ENCODE measurements around the gene XBP1. TPM values are rescaled to one million over a fixed set of nuclear protein-coding genes. Genes with fewer than 3 reads are reported as not detected.

Gene XBP1
- total and polyA plus RNA-seq, 2 of the 13 experiments (the other 11 are each of a cell fraction or from before 2014, with no cell fraction given): 416 to 427 TPM

- TF ChIP-seq ZBTB37 (CRISPR knock-in tag; IDR thresholded peaks at IDR 0.05): no peak
- TF ChIP-seq NR1H2 (CRISPR knock-in tag; IDR thresholded peaks at IDR 0.05; ENCODE audit: borderline replicate concordance, low read depth): no peak
- TF ChIP-seq PAF1 (CRISPR knock-in tag; IDR thresholded peaks at IDR 0.05): no peak
- no peak for TF ChIP-seq ZKSCAN5 (CRISPR knock-in tag; IDR thresholded peaks at IDR 0.05)
- no peak; the same call in 1 of the 2 replicates for TF ChIP-seq TMF1 (CRISPR knock-in tag; IDR thresholded peaks at IDR 0.05; ENCODE audit: low read depth)
- peak; percentile 77 for TF ChIP-seq SALL1 (CRISPR knock-in tag; IDR thresholded peaks at IDR 0.05)
- TF ChIP-seq ZNF343 (CRISPR knock-in tag; IDR thresholded peaks at IDR 0.05): no peak
- no peak for TF ChIP-seq ZNF430 (CRISPR knock-in tag; IDR thresholded peaks at IDR 0.05)
- TF ChIP-seq MIER3 (CRISPR knock-in tag; IDR thresholded peaks at IDR 0.05; ENCODE audit: borderline replicate concordance): peak; percentile 54
- no peak for TF ChIP-seq ZNF639 (CRISPR knock-in tag; conservative IDR thresholded peaks at IDR 0.05)
- TF ChIP-seq ZBTB8A (CRISPR knock-in tag; IDR thresholded peaks at IDR 0.05; ENCODE audit: borderline replicate concordance, low read depth): no peak
- TF ChIP-seq ZNF670 (CRISPR knock-in tag; IDR thresholded peaks at IDR 0.05; ENCODE audit: borderline replicate concordance): 0 out of 2 replicates have a peak, but pooled peaks have one; percentile 31
- no peak for TF ChIP-seq ZNF451 (CRISPR knock-in tag; IDR thresholded peaks at IDR 0.05)
- peak; percentile 28; the same call in 1 of the 2 replicates for TF ChIP-seq ZNF317 (CRISPR knock-in tag; IDR thresholded peaks at IDR 0.05)
- TF ChIP-seq FIP1L1 (IDR thresholded peaks at IDR 0.05; ENCODE audit: borderline replicate concordance, insufficient read depth, low read depth, low read length): no peak
- peak; percentile 34; the same call in 1 of the 2 replicates for TF ChIP-seq KMT2A (CRISPR knock-in tag; IDR thresholded peaks at IDR 0.05)
- TF ChIP-seq CC2D1A (CRISPR knock-in tag; IDR thresholded peaks at IDR 0.05): no peak
- TF ChIP-seq MXI1 (IDR thresholded peaks at IDR 0.05; ENCODE audit: borderline replicate concordance, low read depth, low read length): no peak
- TF ChIP-seq PATZ1 (CRISPR knock-in tag; IDR thresholded peaks at IDR 0.05): peak; percentile 62; the same call in 1 of the 2 replicates
Measured at GRCh38 chr22:28810821-28811491, 10.6 kb upstream of the XBP1 start (continued).

Data from HepG2 (cell line).